Gastroesophageal sphincter (tissue), 3 donors: Measurements from ENCODE around the gene CRACR2B.

ENCODE experiments used
- CTCF ChIP-seq, 4 experiments: fragments of 200-600 bp in 2 of 4; fragments of 450-650 bp in 2 of 4; sonication (generic) in 1 of 4; IDR thresholded peaks; one replicate each; pipeline ENCODE4 v1.5.1; 2017 to 2019; ENCODE audit warnings: antibody characterized with exemption in 4 of 4, mild to moderate bottlenecking in 2 of 4, moderate library complexity in 2 of 4
- POLR2A ChIP-seq, 2 donors: fragments of 450-650 bp; IDR thresholded peaks; one replicate each; pipeline ENCODE4 v1.6.1; 2017; ENCODE audit warnings: antibody characterized with exemption in 2 of 2, mild to moderate bottlenecking in 2 of 2, moderate library complexity in 1 of 2

DNA sequence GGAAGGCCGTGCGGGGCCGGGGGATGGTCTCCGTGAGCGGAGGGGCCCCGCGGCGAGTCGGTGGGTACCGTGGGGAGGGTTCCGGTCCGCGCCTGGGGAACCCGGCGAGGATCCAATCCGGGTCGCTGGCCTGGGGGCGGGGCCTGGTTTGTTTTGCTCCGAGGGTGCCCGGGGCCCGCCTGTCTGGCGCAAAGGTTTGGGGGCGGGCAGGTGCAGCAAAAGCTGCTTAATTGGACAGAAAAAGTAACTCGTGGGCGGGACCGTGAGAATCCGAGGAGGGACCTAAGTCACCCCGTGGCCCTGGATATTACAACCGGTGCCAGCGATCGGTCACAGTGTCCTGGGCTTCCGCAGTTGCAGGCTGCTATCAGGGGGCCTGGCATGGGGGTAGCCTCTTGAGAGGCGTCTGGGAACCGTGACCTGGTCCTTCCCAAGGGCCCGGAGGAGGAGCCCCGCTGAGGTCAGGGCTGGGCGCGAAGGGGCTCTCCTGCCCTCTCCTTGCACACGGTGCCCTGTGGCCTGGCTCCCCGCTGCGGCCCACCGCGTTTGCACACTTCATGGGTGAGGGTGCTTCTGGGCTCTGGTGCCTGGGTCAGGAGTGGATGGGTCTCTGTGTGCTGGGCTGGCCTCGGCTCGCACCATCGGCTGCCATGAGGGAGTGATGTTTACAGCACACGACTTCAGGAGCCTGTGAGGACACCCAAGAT is 7.6 kb upstream of the CRACR2B start:
- no peak for TF ChIP-seq CTCF (IDR thresholded peaks at IDR 0.05)
- peak; percentile 23 to 37 for TF ChIP-seq POLR2A (IDR thresholded peaks at IDR 0.05)
